ENCODE data around the gene LYSMD1.

DNA sequence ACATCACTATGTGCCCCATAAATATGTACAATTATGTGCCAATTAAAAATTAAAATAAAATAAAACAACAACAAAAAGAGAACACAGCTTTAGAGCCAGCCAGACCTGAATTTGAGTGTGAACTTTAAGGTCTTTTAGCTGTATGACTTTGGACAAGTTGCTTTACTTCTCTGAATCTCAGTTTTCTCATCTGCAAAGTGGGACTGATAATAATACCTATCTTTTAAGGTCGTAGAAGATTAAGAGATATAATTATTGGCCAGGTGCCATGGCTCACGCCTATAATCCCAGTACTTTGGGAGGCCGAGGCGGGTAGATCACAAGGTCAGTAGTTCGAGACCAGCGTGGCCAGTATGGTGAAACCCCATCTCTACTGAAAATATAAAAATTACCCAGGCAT is 27.6 kb upstream of the LYSMD1 start:
- TF ChIP-seq, protein P1, sequence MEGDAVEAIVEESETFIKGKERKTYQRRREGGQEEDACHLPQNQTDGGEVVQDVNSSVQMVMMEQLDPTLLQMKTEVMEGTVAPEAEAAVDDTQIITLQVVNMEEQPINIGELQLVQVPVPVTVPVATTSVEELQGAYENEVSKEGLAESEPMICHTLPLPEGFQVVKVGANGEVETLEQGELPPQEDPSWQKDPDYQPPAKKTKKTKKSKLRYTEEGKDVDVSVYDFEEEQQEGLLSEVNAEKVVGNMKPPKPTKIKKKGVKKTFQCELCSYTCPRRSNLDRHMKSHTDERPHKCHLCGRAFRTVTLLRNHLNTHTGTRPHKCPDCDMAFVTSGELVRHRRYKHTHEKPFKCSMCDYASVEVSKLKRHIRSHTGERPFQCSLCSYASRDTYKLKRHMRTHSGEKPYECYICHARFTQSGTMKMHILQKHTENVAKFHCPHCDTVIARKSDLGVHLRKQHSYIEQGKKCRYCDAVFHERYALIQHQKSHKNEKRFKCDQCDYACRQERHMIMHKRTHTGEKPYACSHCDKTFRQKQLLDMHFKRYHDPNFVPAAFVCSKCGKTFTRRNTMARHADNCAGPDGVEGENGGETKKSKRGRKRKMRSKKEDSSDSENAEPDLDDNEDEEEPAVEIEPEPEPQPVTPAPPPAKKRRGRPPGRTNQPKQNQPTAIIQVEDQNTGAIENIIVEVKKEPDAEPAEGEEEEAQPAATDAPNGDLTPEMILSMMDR (IDR thresholded peaks at IDR 0.05): no peak
- TF ChIP-seq, protein P2, sequence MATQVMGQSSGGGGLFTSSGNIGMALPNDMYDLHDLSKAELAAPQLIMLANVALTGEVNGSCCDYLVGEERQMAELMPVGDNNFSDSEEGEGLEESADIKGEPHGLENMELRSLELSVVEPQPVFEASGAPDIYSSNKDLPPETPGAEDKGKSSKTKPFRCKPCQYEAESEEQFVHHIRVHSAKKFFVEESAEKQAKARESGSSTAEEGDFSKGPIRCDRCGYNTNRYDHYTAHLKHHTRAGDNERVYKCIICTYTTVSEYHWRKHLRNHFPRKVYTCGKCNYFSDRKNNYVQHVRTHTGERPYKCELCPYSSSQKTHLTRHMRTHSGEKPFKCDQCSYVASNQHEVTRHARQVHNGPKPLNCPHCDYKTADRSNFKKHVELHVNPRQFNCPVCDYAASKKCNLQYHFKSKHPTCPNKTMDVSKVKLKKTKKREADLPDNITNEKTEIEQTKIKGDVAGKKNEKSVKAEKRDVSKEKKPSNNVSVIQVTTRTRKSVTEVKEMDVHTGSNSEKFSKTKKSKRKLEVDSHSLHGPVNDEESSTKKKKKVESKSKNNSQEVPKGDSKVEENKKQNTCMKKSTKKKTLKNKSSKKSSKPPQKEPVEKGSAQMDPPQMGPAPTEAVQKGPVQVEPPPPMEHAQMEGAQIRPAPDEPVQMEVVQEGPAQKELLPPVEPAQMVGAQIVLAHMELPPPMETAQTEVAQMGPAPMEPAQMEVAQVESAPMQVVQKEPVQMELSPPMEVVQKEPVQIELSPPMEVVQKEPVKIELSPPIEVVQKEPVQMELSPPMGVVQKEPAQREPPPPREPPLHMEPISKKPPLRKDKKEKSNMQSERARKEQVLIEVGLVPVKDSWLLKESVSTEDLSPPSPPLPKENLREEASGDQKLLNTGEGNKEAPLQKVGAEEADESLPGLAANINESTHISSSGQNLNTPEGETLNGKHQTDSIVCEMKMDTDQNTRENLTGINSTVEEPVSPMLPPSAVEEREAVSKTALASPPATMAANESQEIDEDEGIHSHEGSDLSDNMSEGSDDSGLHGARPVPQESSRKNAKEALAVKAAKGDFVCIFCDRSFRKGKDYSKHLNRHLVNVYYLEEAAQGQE (IDR thresholded peaks at IDR 0.05; ENCODE audit: insufficient read depth in 1 of 2, low read depth in 2 of 2, low read length in 1 of 2): no peak
- TF ChIP-seq POLR2AphosphoS5 (IDR thresholded peaks at IDR 0.05; ENCODE audit: low read depth, low read length) (no peak), TCF7L2 (IDR thresholded peaks at IDR 0.05; ENCODE audit: low read depth, low read length) (no peak), SIN3A (IDR thresholded peaks at IDR 0.05; ENCODE audit: borderline replicate concordance, insufficient read depth, low read depth, low read length) (no peak)

All from Panc1 (cell line).